GF-D8 (cell line): ENCODE measurements around the gene LRRC38.
"Not testable (repeated sequence)": the region's sequence is repeated elsewhere in the genome, so short reads cannot be mapped to it uniquely, and the experiment has no call there.

Experiments used
- DNase-seq: peaks from one replicate; lab custom pipeline; 2025; lab: John Stamatoyannopoulos, UW

LRRC38 gene, protein sequence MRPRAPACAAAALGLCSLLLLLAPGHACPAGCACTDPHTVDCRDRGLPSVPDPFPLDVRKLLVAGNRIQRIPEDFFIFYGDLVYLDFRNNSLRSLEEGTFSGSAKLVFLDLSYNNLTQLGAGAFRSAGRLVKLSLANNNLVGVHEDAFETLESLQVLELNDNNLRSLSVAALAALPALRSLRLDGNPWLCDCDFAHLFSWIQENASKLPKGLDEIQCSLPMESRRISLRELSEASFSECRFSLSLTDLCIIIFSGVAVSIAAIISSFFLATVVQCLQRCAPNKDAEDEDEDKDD

DNA sequence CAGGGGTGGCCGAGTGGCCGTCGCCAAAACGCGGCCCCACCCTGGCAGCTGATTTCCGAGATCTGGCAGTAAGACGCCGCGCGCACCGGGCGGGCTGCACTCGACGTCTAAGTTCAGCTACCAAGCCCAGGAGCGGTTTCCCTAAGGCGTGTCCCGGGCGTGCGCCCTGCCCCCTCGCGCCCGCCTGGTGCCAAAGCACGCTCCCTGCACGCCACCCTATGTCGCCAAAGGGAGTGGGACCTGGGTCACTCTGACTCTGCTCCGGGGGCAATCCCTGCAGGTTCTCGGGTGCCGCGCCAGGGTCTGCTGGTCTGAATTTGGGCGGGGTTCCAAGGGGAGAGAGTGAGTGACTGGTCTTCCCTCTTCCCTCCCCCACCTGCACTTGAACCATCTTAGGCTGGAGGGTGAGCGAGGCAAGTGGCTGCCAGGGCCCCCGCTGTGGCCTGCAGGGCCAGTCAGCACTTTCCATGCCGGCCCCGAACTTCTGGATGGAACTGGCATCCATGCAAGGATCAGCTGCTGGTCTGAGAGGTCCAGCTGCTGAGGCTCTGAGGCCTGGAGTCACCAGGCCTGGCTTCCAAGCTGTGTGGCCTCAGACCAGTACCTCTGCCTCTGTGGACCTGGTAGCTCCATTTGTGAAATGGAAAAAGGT, at the start of gene LRRC38:
TSS of gene LRRC38 (minus strand) at position 109 of the 652 bp plus-strand sequence. CDS start 410 bp downstream, outside the sequence.
- no peak for DNase-seq

GRCh38 chr1:13562981-13563380, 49.2 kb upstream of the LRRC38 start:
- DNase-seq = not testable (repeated sequence)

DNA sequence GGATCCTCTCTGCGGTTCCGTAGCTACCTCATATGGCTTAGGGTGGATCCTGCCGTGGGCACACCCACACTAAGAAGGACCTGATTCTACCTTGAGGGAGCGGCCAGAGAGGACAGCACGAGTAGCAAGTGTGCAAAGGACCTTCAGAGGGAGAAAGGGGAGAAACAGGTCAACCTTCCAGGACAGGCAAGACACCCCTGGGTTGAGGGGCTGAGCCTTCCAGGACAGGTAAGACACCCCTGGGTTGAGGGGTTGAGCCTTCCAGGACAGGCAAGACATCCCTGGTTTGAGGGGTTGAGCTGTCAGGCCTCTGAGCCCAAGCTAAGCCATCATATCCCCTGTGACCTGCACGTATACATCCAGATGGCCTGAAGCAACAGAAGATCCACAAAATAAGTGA, 46.7 kb upstream of the LRRC38 start:
- DNase-seq = no peak

DNA sequence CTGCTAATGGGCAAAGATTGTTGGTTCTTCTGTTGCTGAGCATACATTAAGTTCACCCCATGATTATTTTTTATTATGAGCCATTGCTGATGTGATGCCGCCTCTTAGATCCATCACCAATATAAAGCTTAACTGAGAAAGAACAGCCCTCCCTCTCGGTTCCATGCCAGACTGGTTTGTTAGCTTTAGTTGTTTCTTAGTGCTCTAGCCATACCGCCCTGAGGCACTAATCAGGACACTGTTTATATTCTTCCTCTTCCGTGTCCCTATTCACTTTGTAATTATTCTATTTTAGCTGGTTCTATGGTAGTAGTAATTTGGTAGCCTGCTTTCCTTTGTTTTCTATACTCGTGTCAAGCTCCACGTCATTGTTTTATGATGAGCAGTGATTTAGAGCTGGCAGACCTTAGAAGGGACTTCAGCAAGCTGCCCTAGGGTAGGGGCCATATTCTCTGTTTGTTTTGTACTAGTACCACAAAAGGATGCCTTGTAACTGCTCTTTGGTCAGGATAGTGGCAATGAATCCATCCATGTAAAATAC, 42.5 kb upstream of the LRRC38 start:
- no peak for DNase-seq

DNA sequence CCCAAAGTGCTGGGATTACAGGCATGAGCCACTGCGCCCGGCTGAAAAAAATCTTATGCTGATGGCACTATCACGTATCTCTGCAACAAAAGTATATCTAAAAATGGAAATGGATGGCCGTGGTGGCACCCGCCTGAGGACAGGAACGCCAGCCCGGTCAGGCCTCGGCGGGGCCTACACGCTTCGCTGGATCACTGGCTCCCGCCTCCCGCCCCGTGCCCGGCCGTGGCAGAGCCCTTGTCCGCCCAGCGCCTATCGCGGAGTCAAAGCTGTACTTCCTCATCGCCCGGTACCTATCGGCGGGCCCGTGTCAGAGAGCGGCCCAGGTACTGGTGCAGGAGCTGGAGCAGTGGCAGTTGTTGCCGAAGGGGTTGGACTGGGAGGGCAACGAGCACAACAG, 41.0 kb upstream of the LRRC38 start:
- DNase-seq = no peak

DNA sequence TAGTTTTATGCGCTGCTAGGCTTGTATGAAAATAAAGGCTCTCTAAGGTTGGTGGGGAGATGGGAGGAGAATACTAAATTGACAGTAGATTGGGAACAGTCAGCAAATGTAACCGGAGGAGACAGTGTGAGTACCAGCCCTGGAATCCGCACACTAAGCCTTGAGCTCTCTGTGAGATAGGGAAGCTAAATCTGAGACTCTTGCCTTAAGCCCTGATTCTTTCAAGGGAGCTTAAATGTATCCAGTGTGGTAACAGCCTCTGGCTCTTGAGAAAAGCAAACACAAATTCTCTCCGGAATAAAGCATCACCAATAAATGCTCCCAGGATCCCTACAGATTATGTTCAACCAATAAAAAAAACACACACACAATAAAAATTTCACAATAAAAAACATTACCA, 36.9 kb upstream of the LRRC38 start:
- no peak for DNase-seq

GRCh38 chr1:13549521-13549920, 35.7 kb upstream of the LRRC38 start:
- no peak for DNase-seq

DNA sequence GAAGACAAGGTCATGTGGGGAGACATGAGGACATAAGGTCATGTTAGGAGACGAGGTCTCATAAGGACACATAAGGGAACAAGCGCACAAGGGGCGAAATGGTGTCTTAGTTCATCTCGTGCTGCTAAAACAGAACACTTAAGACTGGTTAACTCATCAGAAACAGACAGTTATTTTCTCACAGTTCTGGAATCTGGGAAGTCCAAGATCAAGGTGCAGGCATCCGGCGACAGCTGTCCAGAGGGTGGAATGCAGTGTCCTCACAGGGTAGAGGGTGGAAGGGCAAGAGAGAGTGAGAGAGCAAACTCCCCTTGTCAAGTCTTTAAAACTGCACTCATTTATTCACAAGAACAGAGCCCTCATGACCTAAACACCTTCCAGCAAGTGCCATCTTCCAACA, 35.2 kb upstream of the LRRC38 start:
- no peak for DNase-seq

- no peak for DNase-seq
Observed at GRCh38 chr1:13548281-13548680, 34.5 kb upstream of the LRRC38 start.

DNA sequence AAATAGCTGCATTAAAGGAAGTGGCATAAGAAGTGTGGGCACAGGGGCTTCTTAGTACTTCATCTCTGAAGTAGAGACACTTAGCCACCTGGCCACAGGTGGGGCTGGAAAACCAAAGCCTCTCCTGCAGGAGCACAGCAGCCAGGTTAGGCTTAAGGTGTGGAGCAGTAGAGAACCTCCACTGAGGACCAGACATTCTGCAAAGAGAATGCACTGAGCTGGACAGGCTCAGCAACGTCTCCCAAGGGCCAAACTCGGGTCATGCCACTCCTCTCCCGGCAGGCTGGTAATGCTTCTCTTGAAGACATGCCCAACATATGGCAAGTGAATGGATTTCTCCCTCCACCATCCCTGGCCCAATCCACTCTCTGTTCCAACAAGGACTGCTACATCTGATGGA, 33.0 kb upstream of the LRRC38 start:
- DNase-seq = no peak

GRCh38 chr1:13544221-13544556, 30.4 kb upstream of the LRRC38 start:
- no peak for DNase-seq

GRCh38 chr1:13543451-13544220, 29.8 kb upstream of the LRRC38 start:
- DNase-seq = no peak

DNA sequence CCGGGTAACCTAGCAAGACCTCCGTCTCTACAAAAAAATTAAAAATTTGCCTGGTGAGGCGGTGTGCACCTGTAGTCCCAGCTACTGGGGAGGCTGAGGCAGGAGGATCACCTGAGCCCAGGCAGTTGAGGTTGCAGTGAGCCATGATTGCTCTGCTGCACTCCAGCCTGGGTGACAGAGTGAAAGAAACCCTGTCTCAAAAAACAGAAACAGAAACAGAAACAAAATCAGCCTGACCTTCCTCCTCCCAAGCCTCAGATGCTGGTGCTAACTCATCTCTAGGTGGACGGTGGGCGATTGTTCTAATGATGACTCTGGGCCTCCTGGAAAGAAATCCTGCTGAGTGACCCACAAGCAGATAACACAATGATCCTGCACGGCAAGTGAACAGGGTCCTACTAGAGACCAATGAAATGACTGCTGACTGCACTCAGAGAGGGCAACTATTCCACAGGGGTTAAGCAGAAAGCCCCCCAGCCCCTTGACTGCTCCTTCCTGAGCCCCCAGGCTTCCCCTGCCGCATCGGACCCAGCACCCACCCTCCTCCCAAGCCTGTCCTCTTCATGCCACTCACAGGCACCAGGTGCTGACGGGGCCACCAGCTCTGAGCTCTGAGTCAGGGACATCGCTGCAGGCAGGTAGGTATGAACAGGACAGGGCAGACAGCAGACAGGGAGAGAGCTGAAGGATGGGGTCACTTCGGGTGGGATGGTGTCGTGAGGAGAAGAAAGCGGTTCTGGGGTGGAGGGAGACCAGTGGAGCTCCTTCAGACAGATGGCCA, 27.8 kb upstream of the LRRC38 start:
- no peak for DNase-seq

- no peak for DNase-seq
Observed at GRCh38 chr1:13540866-13541265, 27.1 kb upstream of the LRRC38 start.

GRCh38 chr1:13539683-13540082, 25.9 kb upstream of the LRRC38 start:
- no peak for DNase-seq

GRCh38 chr1:13538832-13539231, 25.0 kb upstream of the LRRC38 start:
- no peak for DNase-seq

DNA sequence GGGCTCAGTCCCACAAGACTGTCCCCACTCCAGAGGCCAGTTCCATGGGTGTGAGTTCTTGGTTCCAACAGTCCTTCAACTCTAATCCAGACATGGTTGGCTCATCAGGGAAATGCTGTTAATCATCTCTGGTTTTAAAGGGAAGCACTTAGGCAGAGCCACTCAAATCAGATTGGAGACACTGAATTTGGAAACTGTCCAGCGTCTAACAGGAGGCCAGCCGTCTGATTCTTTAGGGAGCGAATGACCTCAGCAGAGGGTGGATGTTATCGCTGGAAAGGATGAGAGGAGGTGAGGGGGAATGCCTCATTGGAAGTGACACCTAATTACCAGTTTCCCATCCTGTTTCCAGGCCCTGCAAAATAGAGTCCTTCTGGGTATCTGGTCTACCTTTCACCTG, 22.8 kb upstream of the LRRC38 start:
- DNase-seq = no peak

GRCh38 chr1:13535227-13535626, 21.4 kb upstream of the LRRC38 start:
- no peak for DNase-seq

GRCh38 chr1:13528320-13528719, 14.5 kb upstream of the LRRC38 start:
- DNase-seq = no peak

- no peak for DNase-seq
Observed at GRCh38 chr1:13523780-13524477, 10.1 kb upstream of the LRRC38 start.

DNA sequence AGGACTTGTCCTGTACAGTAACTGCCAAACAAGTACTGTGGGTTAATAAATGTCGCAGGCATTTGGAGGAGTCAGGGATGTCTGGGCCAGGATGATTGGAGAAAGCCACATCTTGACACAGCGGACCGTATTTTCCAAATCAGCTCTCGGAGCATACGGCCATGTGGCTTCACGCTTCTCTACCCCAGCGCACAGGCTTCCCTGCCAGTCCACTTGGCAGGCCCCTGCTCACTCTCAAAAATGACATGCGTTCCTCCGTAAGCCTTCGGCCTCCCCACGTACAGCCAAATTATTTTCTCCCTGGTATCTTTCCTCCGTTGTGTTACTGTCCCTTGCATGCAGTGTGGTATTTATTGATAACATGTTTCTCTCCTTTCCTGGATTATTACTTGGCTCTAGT, 7.2 kb upstream of the LRRC38 start:
- no peak for DNase-seq
